Stomach (tissue), 4 donors: ENCODE results near the gene AKT2.

Experiments used
- POLR2A ChIP-seq, 4 donors: fragments of 450-650 bp; IDR thresholded peaks; one replicate each; pipeline ENCODE4 v1.6.1; 2016; ENCODE audit warnings: antibody characterized with exemption in 4 of 4, control low read depth in 2 of 4, mild to moderate bottlenecking in 1 of 4, moderate library complexity in 1 of 4
- TF ChIP-seq, protein P1 (sequence below), 7 experiments: fragments of 450-650 bp in 4 of 7; fragments of 200-600 bp in 3 of 7; sonication (generic) in 3 of 7; IDR thresholded peaks; one replicate each; pipeline ENCODE4 v1.5.1; 2016 to 2019; ENCODE audit warnings: antibody characterized with exemption in 7 of 7, control low read depth in 2 of 7, mild to moderate bottlenecking in 1 of 7

DNA sequence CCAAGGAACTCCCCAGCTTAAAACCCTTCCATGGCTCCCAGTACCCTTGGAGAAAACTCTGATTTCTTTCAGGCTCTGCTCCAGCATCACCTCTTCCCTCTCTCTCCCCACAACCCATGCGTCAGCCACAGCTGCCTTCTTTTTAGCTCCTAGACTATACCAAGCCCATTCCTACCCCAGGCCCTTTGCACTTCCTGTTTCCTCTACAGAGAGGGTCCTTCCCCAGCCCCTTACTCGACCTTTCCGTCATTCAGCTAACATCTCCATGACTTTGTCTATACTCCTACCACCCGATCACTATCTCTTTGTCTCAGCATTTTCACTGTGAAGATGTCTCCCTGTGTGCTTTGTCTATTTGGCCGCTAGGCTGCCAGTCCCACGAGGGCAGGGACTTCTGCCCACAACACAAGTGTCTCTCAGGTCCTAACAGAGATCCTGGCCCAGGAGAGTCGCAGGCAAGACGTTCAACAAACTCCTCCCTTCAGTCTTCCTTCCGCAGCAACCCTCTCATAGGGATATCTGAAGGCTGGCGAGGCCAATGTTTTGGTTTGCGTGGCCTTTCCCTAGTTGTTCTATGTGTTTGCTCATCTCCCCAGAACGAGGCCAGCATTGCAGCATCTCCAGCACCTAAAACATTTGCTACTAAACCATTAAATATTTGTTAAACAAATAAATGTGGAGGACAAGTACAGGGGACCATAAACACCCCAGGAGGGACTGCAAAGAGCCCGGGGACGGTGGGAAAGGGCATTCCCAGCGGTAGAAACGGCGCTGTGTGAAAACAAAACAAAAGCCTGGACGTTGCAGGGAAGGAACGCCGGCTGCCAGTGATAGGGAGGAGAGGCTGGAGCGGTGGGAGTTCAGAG is 59.5 kb downstream of the AKT2 start:
- TF ChIP-seq POLR2A (IDR thresholded peaks at IDR 0.05): no peak
- TF ChIP-seq, protein P1, sequence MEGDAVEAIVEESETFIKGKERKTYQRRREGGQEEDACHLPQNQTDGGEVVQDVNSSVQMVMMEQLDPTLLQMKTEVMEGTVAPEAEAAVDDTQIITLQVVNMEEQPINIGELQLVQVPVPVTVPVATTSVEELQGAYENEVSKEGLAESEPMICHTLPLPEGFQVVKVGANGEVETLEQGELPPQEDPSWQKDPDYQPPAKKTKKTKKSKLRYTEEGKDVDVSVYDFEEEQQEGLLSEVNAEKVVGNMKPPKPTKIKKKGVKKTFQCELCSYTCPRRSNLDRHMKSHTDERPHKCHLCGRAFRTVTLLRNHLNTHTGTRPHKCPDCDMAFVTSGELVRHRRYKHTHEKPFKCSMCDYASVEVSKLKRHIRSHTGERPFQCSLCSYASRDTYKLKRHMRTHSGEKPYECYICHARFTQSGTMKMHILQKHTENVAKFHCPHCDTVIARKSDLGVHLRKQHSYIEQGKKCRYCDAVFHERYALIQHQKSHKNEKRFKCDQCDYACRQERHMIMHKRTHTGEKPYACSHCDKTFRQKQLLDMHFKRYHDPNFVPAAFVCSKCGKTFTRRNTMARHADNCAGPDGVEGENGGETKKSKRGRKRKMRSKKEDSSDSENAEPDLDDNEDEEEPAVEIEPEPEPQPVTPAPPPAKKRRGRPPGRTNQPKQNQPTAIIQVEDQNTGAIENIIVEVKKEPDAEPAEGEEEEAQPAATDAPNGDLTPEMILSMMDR (IDR thresholded peaks at IDR 0.05): no peak
